ENCODE measurements around the gene PNPLA7. TPM values are rescaled to one million over a fixed set of nuclear protein-coding genes. Genes with fewer than 3 reads are reported as not detected.

PNPLA7 gene
- total RNA-seq, 4 donors from 2014 or later = 13.0 to 34.3 (median 29.2) TPM

DNA sequence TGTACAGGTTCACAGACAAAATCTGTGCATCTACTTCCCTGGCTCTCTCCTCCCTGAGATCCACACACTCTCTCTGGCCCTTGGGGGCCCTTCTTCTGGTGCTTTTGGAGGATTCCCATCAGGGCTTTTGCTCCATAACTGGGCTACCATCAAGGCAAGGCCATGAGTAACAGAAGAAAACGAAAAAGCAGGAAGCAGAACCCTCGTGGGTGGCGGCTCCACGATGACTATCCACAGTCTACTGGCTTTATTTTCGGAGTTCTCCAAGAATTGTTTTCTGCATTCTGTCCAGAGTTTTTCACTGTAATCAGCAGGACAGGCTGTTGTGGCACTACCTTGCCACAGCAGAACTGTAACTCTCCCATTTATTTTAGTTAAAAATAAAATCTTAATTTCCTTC lies 19.9 kb downstream of the PNPLA7 start:
- no peak for TF ChIP-seq CTCF (IDR thresholded peaks at IDR 0.05; ENCODE audit: low read depth)

DNA sequence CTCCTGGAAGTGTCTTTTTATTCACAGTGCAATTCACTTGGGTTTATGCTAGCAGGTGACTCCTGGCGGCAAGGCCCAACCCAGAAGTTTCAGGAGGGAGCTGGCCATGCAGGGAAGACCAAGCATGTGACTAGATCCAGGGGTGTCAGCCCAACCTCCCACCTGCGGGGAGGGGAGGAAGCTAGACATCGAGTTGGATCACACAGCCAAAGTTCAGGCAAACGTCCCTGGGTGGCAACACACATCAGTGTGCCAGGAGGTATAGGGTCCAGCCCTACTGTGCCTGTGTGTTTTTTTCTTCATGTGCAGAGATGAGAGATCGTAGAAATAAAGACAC lies 25.3 kb downstream of the PNPLA7 start:
- TF ChIP-seq CTCF (IDR thresholded peaks at IDR 0.05; ENCODE audit: low read depth) = no peak

DNA sequence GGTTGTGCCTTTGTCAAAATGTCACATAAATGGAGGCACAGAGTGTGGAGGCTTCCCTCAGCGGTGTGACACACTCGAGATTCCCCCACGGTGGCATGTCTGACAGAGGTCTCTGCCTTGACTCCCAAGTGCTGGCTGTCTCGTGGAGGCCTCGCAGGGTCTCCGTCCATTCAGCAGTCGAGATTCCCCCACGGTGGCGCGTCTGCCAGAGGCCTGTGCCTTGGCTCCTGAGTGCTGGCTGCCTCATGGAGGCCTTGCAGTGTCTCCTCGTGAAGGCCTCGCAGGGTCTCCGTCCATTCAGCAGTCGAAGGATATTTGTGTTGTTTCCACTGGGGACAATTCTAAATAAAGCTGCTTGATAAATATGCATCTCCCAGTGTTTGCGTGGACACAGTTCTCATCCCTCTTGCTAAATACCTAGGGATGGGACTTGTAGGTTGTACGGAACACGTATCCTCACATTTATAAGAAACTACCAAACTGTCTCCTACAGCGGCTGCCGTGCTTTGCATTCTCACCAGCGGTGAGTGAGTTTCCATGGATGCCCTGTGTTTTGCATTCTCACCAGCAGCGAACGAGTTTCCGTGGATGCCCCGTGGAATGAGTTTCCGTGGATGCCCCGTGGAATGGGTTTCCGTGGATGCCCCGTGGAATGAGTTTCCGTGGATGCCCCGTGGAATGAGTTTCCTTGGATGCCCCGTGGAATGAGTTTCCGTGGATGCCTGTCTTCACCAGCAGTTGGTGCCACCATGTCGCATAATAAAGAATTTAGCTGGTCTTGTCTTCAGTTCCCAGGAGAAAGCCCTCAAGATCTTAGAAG lies 25.8 kb downstream of the PNPLA7 start:
- no peak for TF ChIP-seq CTCF (IDR thresholded peaks at IDR 0.05; ENCODE audit: low read depth)

DNA sequence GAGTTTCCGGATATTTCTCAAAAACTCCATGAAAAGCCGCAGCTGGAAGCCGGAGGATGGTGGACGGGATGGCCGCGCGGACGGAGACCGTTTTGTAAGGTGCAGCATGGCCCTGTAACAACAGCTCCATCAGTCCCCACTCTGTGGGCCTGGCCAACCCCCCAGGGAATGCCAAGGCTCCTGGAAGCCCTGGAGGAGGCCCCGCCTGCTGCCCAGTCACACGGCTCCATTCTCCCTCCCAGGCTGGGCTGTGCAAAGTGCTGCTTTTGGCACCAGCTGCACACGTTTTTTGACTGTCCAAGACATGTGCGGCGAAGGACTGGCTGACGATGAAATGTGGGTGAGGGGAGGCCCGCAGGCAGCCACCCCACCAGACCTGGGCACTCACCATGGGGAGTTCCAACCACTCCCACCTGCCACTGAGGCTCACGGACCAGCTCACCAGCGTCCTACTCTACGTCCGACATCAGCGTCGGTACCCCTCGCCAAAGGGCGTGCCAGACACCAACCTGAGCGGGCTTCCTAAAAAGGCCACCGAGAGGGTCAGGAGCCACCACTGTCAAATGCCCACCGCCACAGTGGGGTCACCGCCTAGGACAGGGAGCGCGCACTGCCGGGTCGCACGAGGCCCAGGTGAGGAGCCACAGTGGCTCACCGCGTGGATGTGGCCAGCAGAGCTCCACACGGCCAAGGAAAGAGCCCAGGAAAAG lies 27.3 kb downstream of the PNPLA7 start:
- TF ChIP-seq CTCF (IDR thresholded peaks at IDR 0.05; ENCODE audit: low read depth) = no peak

DNA sequence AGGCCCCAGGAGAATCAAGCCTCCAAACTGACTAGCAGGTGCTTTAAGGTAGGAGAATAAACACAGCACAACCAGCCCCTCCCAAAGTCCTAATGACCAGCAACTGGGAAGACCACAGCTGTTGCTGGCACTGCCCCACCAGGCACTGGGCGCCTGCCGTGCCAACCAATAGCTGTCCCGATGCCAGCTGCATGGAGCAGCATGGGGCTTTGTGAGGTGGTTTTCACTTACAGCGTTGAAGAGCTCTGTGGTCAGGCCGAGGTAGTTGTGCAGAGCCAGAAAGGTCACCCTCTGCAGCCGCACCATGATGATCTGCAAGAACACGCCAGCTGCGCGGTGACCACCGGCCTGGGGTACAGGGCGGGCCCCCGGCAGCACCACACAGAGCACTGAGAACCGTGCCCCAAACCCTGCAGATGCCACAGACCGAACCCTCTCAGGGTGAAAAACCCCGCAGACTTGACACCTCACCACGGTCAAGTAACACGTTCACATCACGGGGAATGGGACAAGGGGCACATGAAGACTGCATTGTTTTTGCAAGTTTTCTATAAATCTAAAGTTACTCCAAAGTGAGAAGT lies 28.7 kb downstream of the PNPLA7 start:
- no peak for TF ChIP-seq CTCF (IDR thresholded peaks at IDR 0.05; ENCODE audit: low read depth)

- no peak for TF ChIP-seq CTCF (IDR thresholded peaks at IDR 0.05; ENCODE audit: low read depth)
Measured at GRCh38 chr9:137520614-137521404, 29.4 kb downstream of the PNPLA7 start.
